Measurements from ENCODE around the gene DDRGK1.

GRCh38 chr20:3240776-3241363 is 36.4 kb upstream of the DDRGK1 start:
- TF ChIP-seq, protein P1, sequence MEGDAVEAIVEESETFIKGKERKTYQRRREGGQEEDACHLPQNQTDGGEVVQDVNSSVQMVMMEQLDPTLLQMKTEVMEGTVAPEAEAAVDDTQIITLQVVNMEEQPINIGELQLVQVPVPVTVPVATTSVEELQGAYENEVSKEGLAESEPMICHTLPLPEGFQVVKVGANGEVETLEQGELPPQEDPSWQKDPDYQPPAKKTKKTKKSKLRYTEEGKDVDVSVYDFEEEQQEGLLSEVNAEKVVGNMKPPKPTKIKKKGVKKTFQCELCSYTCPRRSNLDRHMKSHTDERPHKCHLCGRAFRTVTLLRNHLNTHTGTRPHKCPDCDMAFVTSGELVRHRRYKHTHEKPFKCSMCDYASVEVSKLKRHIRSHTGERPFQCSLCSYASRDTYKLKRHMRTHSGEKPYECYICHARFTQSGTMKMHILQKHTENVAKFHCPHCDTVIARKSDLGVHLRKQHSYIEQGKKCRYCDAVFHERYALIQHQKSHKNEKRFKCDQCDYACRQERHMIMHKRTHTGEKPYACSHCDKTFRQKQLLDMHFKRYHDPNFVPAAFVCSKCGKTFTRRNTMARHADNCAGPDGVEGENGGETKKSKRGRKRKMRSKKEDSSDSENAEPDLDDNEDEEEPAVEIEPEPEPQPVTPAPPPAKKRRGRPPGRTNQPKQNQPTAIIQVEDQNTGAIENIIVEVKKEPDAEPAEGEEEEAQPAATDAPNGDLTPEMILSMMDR (IDR thresholded peaks at IDR 0.05; ENCODE audit: low read depth, low read length, poor library complexity, severe bottlenecking), result no peak
- TF ChIP-seq EZH2phosphoT487 (IDR thresholded peaks at IDR 0.05; ENCODE audit: borderline replicate concordance, low read length), result no peak
